GM18909 (cell line): ENCODE measurements around the gene OPCML.

Experiments
- ATAC-seq: cut with Tn5 transposase; IDR thresholded peaks from one replicate; pipeline ENCODE4 v1.9.1; 2021; ENCODE audit warnings: mild to moderate bottlenecking; ENCODE audit not compliant: unreplicated experiment, poor library complexity

OPCML gene

GRCh38 chr11:132925825-132926469, 606.4 kb downstream of the OPCML start:
- no peak for ATAC-seq

- ATAC-seq, result no peak
Measured at GRCh38 chr11:132921597-132921996, 610.7 kb downstream of the OPCML start.

DNA sequence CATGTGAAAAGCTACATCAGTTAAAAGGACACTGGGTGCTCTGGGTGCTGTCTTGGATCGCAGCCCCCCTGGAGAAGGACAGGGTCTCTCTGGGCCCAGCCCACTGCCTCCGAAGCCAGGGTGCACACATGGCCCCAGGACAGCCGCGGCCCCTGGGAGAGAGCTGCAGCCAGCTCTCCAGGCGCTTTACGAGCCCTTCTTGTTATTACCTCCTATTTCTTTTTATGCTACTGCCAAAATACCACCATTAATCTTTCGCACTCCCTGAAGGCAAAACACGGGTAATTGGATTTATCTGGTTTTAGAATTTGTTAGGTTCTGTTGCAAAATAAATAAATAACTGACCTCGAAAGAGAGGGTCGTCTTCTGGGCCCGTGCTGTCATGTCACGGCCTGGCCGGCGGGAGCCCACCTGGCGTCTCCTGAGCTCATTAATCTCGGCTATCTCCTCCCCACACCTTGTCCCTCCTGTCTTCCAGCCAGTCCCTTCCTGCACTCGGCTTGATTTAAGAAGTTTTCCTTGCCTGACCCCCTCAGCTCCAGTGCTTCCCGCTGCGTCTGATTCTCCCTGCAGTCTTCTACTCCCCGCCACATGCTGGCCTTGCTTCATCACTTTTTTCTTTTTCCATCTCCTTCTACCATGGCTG, 611.7 kb downstream of the OPCML start:
- no peak for ATAC-seq

- no peak for ATAC-seq
Measured at GRCh38 chr11:132914600-132914999, 617.7 kb downstream of the OPCML start.

DNA sequence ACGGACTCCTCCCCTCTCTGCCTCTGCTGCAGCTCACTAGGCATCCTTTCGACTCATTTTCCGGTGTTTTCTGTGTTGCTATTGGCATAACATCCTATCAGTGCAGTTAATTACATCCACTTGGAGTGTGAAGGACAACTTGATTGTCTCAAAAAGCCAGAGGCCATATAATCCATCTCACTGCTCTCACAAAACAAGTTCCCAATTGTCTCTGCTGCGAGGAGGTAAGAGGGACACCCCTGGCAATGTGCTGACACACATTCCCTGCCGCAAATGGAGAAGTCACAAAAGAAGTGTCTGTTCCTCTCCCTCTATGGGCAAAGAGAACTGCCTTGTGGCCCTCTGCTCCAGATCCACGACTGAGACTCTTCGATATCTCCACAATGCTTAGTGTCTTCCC, 618.4 kb downstream of the OPCML start:
- no peak for ATAC-seq

- no peak for ATAC-seq
Measured at GRCh38 chr11:132913295-132913694, 619.0 kb downstream of the OPCML start.

- ATAC-seq, result no peak
Measured at GRCh38 chr11:132911186-132911585, 621.1 kb downstream of the OPCML start.

DNA sequence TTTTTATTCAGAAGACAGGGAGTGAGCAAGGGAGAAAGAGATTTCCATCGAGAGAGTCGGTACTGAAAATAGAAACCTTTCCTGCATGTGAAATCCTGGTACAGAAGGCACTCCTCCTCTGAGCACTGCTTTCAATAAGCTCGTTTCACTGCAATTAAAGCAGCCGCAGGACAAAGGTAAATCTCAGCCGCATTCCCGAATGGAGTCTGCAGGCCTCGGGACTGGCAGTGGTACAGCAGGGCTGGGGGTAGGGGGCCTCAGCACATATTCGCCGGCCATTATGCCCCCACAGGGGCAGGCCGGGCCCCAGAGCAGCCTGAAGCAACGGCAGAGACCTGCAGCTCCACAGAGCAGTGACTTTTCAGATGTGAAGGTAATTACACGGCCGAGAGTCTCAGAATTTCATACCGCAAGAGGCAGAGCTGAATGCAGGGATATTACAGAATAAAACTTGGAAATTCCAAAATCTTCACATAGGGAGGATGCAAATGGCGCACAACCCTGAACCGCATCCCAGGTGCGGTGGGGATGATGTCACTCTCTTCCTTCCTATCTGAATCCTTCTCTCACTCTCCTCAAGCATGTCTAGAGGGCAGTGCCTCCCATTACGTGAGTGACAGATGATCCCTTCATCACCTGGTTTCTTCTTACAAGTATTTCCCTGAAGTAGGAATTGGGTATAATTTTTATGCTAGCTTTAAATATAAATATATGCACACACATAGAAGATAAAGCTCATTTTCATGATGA, 622.1 kb downstream of the OPCML start:
- no peak for ATAC-seq

DNA sequence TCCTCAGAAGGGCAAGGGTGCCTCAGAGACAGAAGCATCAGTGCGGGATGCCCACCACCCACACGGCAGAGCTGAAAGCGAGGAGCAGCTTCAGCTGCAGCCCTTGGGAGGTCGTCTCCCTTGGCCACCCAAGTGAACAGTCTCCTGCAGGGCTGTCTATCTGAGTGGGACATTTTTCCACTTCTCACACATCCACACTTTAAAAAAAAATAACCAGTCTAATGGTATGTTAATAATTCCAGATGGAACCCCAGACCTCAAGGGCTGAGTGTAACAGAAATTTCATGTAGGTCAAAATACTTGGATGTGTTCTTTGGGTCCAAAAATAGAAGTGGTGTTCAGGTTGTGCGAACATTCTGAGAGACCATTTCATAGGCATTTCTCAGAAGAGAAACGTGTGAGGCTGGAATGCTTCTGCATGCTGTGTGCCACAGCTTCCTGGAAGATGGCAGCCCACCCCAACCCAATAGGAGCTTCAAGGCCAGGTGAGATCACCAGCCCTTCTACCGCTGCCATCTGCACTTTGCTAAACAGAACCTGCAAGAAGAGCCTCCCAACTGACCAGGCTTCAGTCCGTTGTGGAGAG, 623.2 kb downstream of the OPCML start:
- no peak for ATAC-seq

DNA sequence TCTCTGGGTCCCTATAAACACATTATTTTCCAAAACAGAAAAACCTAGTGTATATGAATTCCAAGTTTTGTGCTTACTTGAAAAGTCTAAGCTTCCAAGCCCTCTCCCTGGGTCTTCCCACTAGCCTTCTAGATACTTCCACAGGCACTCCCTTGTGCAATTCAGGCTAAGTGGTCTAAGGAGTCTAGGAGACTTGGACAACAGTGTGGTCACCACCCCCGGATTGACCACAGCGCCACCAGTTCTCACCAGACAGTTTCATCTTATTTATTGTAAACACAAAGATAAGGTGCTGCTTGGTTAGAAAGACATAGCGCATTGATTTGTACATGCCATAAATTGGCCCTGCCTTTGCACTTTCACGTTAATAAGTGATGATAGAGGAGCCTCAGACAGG, 623.9 kb downstream of the OPCML start:
- no peak for ATAC-seq

- ATAC-seq, result no peak
Measured at GRCh38 chr11:132907651-132908413, 624.5 kb downstream of the OPCML start.

DNA sequence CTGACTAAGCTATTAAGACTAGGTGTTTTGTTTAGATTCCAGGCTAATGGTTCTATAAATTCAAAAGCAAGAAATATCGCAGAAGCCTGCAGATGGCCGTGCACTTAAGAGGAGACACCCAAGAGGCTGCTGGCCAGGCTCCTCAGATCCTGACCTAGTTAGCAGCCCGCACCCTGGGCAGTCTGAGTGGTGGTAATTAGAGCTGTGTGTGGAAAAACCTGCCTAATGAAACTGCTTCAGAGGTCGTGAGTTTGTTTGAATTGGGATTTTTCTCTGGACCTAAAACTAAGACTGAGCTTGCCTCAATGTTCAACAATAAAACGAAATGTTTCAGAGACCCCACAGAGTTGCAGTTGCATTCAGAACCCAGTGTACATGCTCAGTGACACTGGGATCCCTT, 627.7 kb downstream of the OPCML start:
- ATAC-seq, result no peak

- ATAC-seq, result no peak
Measured at GRCh38 chr11:132904091-132904490, 628.2 kb downstream of the OPCML start.

DNA sequence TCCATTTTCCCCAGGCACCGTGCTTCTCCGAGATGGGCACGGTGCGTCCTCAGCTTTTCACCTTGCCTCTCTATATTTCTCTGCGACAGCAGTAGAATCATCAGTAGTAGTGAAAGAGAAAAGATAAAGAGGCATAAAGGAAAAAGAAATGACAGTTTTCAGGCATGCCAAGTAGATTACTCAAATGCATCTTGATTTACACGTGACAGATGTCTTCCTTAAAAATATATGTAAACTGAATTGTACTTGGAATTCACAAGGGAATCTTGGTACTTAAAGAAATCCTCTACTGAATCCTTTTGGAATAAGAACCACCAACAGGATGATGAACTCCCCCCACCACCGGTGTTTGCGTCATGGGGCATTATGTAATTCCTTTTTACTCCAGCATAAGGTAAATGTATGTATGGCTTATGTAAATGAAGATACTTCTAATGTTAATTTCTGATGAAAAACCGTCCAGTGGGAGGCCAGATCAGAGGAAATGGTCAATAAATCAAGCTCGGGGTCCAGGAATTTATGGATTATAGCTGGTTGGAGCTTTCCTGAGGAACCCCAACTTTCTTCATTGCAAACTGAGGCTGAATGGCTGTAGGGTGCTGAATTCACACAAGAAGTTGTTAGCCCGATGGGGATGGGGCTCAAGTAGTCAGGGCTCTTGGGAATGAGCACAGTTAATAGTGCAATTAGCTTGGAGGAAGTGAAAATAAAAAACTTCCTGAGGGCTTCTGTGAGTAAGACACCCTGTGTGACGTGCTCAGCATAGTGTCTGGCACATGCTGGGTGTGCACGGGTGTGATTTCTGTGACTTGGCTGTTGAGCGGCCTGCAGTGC, 630.4 kb downstream of the OPCML start:
- no peak for ATAC-seq

DNA sequence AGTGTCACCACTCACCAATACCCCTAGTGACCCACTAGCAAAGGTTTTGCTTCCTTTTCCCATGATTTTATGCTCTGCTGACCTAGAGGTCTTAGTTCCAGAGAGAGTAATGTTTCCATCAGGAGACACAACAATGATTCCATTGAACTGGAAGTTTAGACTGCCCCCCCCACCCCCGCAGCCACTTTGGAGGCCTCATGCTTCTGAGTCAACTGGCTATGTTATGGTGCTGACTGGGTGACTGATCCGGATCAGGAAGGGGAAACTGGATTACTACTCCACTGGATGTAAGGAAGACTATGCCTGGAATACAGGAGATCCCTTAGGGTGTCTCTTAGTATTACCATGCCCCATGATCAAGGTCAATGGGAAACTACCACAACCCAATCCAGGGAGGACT, 633.6 kb downstream of the OPCML start:
- no peak for ATAC-seq

- no peak for ATAC-seq
Measured at GRCh38 chr11:132898021-132898420, 634.3 kb downstream of the OPCML start.

DNA sequence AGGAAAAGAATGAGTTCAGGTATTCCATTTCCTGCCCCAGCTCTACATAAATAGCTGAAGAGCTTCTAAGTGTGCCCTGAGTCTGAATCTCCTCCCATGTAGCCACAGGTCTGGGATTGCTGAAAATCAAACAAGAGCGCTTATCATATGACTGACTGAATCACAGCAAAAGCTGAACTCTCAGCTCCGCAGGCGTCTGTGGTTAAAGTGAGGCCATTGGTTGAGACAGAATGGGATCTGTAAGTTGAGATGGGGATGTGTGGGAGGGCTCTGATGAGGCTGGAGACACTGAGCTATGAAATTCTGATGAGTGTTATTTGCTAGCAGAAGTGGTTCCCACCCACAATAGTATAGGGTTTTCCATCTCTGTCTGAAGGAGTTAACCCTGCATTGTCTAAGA, 637.0 kb downstream of the OPCML start:
- no peak for ATAC-seq

DNA sequence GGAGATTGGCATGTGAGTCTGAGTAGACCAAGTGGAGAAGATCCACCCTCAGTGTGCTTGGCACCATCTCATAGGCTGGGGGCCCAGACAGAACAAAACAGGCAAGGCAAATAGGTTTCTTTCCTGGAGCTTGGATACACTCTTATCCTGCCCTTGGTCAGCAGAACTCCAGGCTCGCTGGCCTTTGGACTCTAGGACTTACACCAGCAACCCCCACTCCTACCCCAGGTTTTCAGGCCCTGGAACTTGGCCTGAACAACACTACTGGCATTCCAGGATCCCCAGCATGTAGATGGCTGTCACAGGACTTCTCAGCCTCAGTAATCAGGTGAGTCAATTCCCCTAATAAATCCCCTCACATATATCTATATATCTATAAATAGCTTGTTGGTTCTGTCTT, 637.7 kb downstream of the OPCML start:
- ATAC-seq, result no peak

GRCh38 chr11:132892876-132893275, 639.4 kb downstream of the OPCML start:
- no peak for ATAC-seq

DNA sequence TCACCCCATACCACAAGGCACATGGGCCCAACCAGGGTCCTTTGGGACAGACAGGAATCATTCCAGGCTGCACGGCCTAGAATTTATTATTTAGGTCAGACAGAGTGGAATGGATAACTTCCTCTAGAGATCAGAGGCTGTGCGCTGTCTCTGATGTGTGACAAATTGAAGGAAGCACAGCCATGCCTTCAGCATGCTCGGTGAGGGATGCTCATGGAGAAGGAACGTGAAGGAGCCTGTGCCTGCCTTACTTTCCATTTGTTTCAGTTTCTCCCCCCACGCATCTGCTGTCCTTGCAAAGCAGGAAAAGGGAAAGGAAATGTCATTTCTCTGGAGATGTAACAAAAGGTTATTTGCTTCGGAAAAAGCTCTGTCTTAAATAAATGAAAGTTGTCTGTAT, 644.1 kb downstream of the OPCML start:
- no peak for ATAC-seq
